NCI-H446 treated with DMSO at 0.1 percent for 48 hours (cell line): ENCODE measurements around the gene MFAP3.
"Not testable (repeated sequence)": the region's sequence is repeated elsewhere in the genome, so short reads cannot be mapped to it uniquely, and the experiment has no call there.

Experiments
- DNase-seq: peaks from one replicate; lab custom pipeline; 2025; lab: John Stamatoyannopoulos, UW

MFAP3 gene

GRCh38 chr5:154053468-154053867 lies 14.7 kb downstream of the MFAP3 start:
- DNase-seq: no peak

GRCh38 chr5:154055201-154055600 lies 16.4 kb downstream of the MFAP3 start:
- DNase-seq: no peak

DNA sequence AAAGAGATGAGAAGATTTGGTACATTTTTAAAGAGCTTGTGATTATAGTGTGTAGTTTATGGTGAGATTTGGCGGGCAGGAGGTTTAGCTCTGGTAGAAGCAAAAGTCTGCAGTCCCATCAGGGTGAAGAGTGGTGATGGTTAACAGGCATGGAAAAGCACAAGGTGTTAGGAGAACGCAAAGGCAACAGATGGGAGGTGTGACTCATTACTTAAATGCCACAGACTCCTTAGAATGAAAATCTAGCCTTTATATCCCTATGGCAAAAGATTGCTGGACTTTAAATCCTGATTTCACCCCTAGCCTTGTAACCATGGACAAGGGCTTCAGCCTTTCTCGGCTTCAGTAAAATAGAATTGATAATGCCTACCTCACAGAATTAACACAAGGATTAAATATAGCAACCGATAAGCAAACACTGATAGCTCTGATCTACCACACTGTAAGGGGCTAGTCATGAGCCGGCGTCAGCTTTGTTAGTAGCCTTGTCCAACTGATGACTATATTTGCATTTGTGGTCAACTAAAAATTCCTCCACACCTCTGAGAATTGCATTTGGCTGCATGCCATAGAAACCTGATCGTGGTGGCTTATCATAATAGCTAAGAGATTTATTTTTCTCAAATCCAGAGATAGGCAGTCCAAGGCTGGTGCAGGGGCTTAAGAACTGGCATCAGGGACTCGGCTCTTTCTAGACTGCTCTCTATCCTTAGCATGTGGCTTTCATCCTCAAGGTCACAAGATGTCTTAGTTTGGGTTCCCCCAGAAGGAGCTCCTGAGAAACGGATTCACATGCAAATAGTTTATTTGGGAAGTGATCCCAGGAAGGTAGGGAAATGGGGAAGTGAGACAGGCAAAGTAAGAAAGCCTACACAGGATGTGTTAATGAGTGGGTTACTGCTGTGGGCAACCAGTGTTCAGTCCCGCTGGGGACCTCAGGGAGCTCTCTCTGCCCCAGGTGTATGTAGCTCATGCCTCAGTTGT lies 19.6 kb downstream of the MFAP3 start:
- DNase-seq: no peak

GRCh38 chr5:154059039-154059430 lies 20.3 kb downstream of the MFAP3 start:
- DNase-seq: no peak

DNA sequence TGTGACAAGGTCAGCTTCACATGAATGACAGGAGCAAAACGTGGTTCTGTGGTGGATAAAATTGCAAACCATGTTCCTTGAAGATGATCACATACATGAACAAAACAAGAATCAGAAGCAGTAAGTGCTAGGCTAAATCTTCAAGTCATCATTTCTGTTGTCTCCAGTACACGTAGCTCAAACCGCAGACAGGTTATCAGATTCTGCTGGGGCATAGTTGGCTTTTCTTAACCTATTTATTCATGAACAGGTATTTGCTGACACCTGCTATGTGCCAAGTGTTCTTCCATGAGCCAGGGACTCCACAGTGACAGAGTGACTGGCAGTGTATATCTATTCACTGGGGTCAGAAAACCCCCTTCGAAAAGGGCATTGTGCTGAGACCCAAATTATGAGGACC lies 20.8 kb downstream of the MFAP3 start:
- DNase-seq: no peak

- no peak for DNase-seq
Measured at GRCh38 chr5:154060606-154061005, 21.8 kb downstream of the MFAP3 start.

DNA sequence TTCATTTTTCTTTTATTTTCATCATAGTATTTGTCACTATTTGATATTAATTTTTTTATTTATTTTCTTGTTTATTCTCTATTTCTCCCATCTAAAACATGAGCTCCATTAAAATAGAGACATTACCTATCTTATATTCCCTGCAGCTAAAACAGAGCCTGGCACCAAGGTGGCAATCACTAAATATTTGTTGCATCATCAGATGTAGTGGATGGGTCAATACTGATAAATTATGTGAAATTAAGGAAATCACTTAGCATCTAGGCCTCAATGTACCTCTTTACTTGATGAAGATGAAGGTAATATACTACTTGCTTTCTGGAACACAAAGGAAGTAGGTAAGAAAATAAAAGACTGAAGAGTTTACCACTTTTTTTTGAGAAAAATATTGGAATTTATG lies 24.6 kb downstream of the MFAP3 start:
- DNase-seq: no peak

- no peak for DNase-seq
Measured at GRCh38 chr5:154065971-154066370, 27.2 kb downstream of the MFAP3 start.

DNA sequence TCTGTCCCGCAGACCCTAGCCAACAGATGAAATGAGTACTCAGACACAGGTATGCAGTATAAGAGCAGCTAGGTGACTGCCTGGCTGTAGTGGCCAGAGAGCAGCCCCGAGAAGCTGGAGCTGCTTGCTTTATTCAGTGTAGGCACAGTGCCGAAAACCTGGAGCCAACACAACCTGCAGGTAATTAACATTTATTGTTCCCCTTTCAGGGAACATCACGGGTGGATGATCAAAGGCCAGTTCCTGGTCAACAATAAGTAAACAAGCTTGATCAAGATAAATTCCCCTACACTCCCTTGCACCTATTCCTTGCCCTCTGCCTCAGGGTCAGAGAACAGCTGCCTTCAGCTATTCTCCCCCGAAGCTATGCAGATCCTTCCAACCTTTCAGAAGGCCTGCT lies 31.1 kb downstream of the MFAP3 start:
- not testable (repeated sequence) for DNase-seq

- no peak for DNase-seq
Measured at GRCh38 chr5:154071799-154072413, 33.1 kb downstream of the MFAP3 start.

DNA sequence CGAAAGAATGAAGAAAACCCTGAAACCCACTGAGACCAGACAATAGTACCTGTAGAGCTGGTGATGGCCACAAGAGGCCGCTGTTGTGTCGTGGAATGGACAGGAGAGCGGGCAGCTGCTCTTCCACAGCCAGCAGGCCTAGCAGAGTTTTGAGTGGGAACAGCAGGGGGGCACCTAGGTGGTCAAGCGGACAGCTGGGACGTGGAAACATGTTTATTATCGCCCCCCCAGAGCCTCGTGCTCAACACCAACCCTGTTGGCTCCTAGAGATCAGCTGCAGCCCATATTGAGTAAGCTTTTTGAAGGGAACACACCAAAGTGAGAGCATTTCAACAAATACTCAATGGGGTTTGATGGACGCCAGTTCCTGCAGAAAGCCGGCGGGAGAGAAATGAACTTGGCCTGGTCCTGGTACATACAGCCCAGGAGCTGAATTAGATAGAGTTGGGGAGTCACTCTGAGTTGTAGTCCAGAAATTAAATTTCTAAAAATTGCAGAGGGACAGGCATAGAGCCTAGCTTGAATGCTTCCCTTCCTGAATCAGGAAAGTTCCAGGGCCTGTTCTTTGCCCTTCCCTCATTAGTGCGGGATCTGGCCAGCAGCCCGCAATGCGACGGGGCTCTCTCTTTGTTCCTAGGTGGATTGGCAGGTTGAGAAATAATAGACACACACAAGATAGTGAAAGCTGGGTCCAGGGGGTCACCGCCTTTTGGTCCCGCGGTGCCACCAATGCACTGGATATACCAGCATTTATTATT lies 33.8 kb downstream of the MFAP3 start:
- DNase-seq: peak; percentile 20

- no peak for DNase-seq
Measured at GRCh38 chr5:154076240-154076922, 37.6 kb downstream of the MFAP3 start.

- no peak for DNase-seq
Measured at GRCh38 chr5:154077696-154078095, 38.9 kb downstream of the MFAP3 start.

DNA sequence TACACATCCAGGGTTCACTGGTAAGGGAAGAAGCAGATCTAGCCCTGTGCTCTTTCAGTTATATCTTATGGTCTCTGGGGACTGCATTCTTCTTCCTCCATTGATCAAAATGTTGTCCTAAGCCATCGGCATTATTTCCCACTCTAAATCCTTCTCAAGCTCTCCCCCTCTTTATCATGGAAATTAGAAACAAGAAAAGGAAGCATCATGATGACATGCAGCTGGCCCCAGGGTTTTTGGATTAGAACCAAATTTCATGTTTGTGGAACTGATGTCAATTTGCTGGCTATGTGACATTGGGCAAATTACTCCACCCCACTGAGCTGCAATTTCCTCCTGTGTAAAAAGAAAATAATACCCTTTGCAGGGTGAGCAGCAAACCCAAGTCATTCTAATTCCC lies 39.5 kb downstream of the MFAP3 start:
- DNase-seq: no peak

GRCh38 chr5:154081246-154081645 lies 42.5 kb downstream of the MFAP3 start:
- DNase-seq: no peak

DNA sequence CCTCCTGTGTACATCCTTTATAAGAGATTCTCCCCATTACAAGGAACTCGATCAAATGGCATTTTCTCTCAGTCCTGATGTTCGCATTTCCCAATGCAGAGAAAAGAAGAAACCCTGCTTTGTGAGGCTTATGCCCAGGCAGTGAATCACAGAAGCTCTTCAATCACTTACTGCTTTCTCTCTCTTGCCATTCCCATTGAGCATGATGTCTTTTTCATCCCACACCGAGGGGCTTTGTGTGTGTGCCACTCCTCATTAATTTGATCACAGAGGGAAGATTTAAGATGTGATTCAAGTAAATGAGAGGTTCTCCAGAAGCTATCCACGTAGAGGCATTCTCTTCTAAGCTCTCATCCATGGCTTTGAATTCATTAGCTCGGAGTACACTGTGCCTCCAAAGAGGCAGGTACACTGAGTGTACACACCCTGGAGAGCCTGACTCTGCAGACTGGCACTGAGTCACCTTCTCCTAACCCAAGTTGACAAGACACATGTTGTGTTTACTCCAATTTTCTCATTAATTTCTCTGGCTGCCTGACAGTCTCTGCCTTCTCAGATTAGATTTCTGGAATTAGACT lies 45.4 kb downstream of the MFAP3 start:
- no peak for DNase-seq

DNA sequence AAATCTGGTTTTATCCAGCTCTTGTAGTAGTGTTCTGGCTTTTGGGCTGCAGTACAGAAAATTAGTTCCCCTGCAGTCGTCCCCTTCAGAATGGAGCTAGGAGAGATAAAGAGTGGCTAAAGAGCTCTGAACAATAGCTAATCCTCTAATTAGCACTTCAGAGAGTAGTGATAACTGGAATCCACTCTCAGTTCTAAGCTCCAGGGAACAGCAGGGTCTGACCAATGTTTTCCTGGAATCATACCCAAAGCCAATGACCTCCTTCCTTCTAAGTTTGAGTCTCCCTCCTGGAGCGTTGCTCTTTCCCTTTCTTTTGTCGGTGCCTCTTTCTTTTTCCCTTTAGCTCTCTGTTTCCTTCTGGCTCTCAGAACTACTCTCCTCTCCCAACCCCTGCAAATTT lies 47.4 kb downstream of the MFAP3 start:
- DNase-seq: no peak

GRCh38 chr5:154086641-154087040 lies 47.9 kb downstream of the MFAP3 start:
- DNase-seq: peak; percentile 69

DNA sequence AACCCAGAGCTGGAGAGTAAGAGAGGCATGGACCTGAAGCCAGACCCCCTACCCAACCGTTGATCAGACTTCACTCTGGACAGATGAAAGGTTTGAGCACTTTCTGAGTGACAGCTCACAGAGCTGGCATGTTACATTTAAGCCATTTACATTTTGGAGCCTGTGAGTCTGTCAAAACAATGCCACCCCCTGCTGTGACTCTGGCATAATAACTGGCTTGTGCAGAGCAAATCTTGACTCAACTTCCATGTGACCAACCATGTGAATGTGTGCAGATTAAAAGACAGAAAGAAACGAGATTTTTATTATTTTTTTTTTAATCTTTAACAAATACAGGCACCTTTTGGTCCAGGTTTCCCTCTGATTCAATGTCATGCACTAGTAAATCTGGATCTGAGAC lies 48.5 kb downstream of the MFAP3 start:
- peak; percentile 84 for DNase-seq

GRCh38 chr5:154088801-154089200 lies 50.0 kb downstream of the MFAP3 start:
- DNase-seq: no peak

GRCh38 chr5:154090656-154091055 lies 51.9 kb downstream of the MFAP3 start:
- DNase-seq: no peak
